ENCODE data around the gene SCNN1A.

The SCNN1A gene

GRCh38 chr12:6383572-6384498 is 8.5 kb upstream of the SCNN1A start, which contains the start of gene LTBR:
TSS of gene LTBR (plus strand) at chr12:6384162. CDS start at chr12:6384359, 197 bp downstream.
- peak; percentile 95 for DNase-seq

GRCh38 chr12:6382982-6383381 is 7.6 kb upstream of the SCNN1A start:
- DNase-seq, result no peak

- DNase-seq, result no peak
Measured at GRCh38 chr12:6382371-6382770, 7.0 kb upstream of the SCNN1A start.

GRCh38 chr12:6380141-6381121 is 5.1 kb upstream of the SCNN1A start:
- no peak for DNase-seq

- no peak for DNase-seq
Measured at GRCh38 chr12:6378709-6379472, 3.5 kb upstream of the SCNN1A start.

GRCh38 chr12:6377667-6377994 is 2.3 kb upstream of the SCNN1A start:
- DNase-seq, result no peak

- no peak for DNase-seq
Measured at GRCh38 chr12:6376870-6377666, 1.7 kb upstream of the SCNN1A start.

GRCh38 chr12:6376079-6376869 is 911 bp upstream of the SCNN1A start:
- peak; percentile 59 for DNase-seq

GRCh38 chr12:6374786-6375160 is 590 bp downstream of the SCNN1A start:
- DNase-seq, result no peak

- no peak for DNase-seq
Measured at GRCh38 chr12:6374028-6374785, 1.2 kb downstream of the SCNN1A start.

- DNase-seq, result no peak
Measured at GRCh38 chr12:6373022-6373787, 2.2 kb downstream of the SCNN1A start.

GRCh38 chr12:6372403-6373003 is 2.9 kb downstream of the SCNN1A start:
- DNase-seq, result peak; percentile 63

- no peak for DNase-seq
Measured at GRCh38 chr12:6370994-6371754, 4.2 kb downstream of the SCNN1A start.

GRCh38 chr12:6370576-6370935 is 4.8 kb downstream of the SCNN1A start:
- no peak for DNase-seq

- DNase-seq, result no peak
Measured at GRCh38 chr12:6369916-6370575, 5.3 kb downstream of the SCNN1A start.

- DNase-seq, result no peak
Measured at GRCh38 chr12:6368906-6369525, 6.3 kb downstream of the SCNN1A start.
